GM13976 (cell line): ENCODE data around the gene GNB3.
"Not testable (repeated sequence)": the region's sequence is repeated elsewhere in the genome, so short reads cannot be mapped to it uniquely, and the experiment has no call there.

ENCODE experiments used
- DNase-seq: peaks from one replicate; pipeline ENCODE4 v3.0.0; 2012; ENCODE audit warnings: low spot score
- in situ Hi-C: fragments of 300-500 bp; cut with MboI; formaldehyde crosslinking; loops from one replicate; pipeline ENCODE4 v1.12.0; 2022; ENCODE audit warnings: low sequenced_read_pairs, mixed read lengths, inconsistent platforms; ENCODE audit not compliant: unreplicated experiment
- TF ChIP-seq, protein P1 (sequence below): IDR thresholded peaks from 2 replicates; pipeline ENCODE4 v1.5.1; 2012; ENCODE audit warnings: borderline replicate concordance, mild to moderate bottlenecking; ENCODE audit not compliant: insufficient read depth; ENCODE audit errors: extremely low read depth, missing control alignments, control extremely low read depth

The GNB3 gene

GRCh38 chr12:6863586-6864321, 23.0 kb downstream of the GNB3 start:
- no peak for DNase-seq
- TF ChIP-seq, protein P1, sequence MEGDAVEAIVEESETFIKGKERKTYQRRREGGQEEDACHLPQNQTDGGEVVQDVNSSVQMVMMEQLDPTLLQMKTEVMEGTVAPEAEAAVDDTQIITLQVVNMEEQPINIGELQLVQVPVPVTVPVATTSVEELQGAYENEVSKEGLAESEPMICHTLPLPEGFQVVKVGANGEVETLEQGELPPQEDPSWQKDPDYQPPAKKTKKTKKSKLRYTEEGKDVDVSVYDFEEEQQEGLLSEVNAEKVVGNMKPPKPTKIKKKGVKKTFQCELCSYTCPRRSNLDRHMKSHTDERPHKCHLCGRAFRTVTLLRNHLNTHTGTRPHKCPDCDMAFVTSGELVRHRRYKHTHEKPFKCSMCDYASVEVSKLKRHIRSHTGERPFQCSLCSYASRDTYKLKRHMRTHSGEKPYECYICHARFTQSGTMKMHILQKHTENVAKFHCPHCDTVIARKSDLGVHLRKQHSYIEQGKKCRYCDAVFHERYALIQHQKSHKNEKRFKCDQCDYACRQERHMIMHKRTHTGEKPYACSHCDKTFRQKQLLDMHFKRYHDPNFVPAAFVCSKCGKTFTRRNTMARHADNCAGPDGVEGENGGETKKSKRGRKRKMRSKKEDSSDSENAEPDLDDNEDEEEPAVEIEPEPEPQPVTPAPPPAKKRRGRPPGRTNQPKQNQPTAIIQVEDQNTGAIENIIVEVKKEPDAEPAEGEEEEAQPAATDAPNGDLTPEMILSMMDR, result no peak
- in situ Hi-C loops, result no loop called here

DNA sequence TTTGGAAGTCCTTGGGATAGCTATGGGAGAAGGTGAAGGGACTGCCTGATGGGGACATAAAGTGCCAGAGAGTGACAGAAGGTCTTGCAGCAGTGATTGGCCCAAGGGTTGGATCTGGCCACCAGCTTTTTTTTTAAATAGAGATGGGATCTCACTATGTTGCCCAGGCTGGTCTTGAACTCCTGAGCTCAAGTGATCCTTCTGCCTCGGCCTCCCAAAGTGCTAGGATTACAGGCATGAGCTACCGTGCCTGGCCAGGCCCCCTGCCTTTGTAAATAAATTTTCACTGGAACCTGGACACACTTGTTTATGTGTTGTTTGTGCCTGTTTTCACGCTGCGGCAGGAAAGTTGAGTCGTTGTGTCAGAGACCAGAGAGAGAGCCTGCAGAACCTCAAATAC, 24.6 kb downstream of the GNB3 start:
- DNase-seq, in situ Hi-C loops: not testable (repeated sequence)

GRCh38 chr12:6866163-6866919, 25.6 kb downstream of the GNB3 start:
- no peak for DNase-seq
- in situ Hi-C loops, result no loop called here
- TF ChIP-seq, protein P1, result no peak

DNA sequence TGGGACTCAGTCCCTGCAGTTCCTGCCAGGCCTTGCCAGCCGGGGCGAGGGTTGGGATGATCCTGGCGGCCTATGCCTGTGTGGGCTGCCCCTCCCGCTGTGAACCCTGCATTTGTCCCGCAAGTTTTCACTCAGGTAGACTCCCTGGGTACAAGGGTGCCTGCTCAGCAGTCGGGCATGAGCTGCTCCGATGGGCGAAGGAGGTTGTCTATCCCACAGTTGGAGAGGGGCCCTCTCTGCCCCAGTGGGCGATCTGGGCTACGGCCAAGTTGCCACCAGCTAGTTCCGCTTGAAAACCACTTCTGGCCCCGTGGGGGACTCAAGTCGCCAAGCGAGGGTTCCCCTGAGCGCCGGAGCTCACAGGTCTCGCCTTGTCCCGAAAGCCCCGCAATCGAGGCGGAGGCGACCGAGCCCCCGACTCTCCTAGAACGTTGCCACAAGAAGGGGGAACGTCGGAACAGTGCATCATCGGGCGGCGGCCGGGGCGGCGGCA, 26.2 kb downstream of the GNB3 start:
- in situ Hi-C loops, result no loop called here
- TF ChIP-seq, protein P1, result no peak
- DNase-seq, result no peak

GRCh38 chr12:6867413-6868210, 26.9 kb downstream of the GNB3 start, which contains the start of gene TPI1:
TPI1 (plus strand) TSS chr12:6867531; CDS start chr12:6867567, 36 bp downstream.
- TF ChIP-seq, protein P1, result no peak
- in situ Hi-C loops, result no loop called here
- DNase-seq, result peak; percentile 98

DNA sequence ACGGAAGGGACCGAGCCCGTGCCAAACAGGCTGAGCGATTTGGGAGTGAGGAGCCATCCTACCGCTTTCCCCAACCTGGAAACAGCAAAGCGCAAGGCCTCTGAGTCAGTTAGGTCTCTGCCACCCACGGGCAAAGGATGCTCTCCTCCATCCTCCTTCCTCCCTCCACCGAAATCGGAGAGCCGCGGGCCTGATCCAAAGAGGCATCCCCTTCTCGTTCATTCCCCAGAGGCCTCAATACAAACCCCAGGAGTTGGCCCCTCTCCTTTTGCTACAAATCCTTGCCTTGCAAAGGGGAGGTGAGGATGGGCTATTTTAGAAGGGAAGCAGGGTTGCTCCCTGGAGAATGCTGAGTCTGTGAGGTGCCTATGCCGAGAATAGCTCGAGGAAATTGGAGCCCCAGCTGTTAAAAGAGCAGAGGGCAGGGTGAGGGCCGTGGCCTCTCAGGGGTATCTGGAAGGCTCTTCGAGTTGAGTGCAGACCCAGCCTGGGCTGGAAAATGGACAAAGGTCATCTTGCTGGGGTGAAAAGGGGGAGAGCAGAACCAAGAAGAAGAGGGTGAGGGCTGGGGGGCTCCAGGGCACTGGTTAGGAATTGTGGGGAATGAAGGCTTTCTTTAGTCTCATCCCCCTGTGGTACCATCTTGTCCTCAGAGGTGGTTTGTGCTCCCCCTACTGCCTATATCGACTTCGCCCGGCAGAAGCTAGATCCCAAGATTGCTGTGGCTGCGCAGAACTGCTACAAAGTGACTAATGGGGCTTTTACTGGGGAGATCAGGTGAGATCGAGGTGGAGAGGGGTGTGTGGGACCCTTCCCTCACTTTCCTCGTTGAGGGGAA, 27.7 kb downstream of the GNB3 start:
- DNase-seq, result no peak
- TF ChIP-seq, protein P1, result no peak
- in situ Hi-C loops, result no loop called here
